Measurements from ENCODE around the gene PTPRE.

PTPRE gene

GRCh38 chr10:128043259-128044045 lies 136.5 kb downstream of the PTPRE start:
- TF ChIP-seq CTCF (IDR thresholded peaks at IDR 0.05; ENCODE audit: low read depth, low read length): no peak
- no peak for DNase-seq (ENCODE audit: extremely low read depth, low read depth)

GRCh38 chr10:128044186-128044585 lies 137.3 kb downstream of the PTPRE start:
- no peak for DNase-seq (ENCODE audit: extremely low read depth, low read depth)
- no peak for TF ChIP-seq CTCF (IDR thresholded peaks at IDR 0.05; ENCODE audit: low read depth, low read length)

GRCh38 chr10:128044961-128045832 lies 138.3 kb downstream of the PTPRE start:
- no peak for TF ChIP-seq CTCF (IDR thresholded peaks at IDR 0.05; ENCODE audit: low read depth, low read length)
- DNase-seq (ENCODE audit: extremely low read depth, low read depth): no peak

DNA sequence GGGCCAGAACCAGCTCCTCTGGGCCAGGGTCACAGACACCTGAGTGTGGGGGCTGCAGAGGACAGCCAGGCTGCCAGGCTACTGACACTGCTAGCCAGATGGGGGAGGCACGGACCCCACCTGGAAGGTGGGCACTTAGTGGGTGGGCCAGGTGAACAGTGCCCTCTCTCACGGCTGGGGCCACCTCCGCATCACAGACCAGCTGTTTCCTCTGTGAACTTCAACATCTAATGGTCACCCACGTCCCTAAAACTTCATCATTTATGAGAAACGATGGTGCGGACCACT lies 138.9 kb downstream of the PTPRE start:
- no peak for DNase-seq (ENCODE audit: extremely low read depth, low read depth)
- TF ChIP-seq CTCF (IDR thresholded peaks at IDR 0.05; ENCODE audit: low read depth, low read length): no peak

- TF ChIP-seq CTCF (IDR thresholded peaks at IDR 0.05; ENCODE audit: low read depth, low read length): no peak
- DNase-seq (ENCODE audit: extremely low read depth, low read depth): no peak
These were observed 139.5 kb downstream of the PTPRE start for GRCh38 chr10:128046156-128046952.

DNA sequence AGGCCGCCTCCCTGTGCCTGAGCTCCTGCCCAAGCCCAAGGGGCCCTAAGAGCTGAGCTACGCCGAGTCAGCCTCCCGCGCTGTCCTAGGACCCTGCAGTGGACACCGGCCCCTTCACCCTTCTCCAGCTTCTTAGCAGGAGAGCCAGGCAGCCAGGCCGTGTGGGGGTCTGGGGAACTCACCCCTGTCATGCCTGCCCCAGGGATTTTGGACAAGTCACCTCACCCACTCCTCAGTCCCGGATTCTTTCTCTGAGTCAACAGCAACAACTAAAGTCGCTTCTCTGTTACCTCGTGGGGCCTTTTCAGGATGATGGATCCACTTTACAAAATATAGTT lies 140.0 kb downstream of the PTPRE start:
- no peak for DNase-seq (ENCODE audit: extremely low read depth, low read depth)
- no peak for TF ChIP-seq CTCF (IDR thresholded peaks at IDR 0.05; ENCODE audit: low read depth, low read length)

Measured in AG09319 (cell line).